Tibial nerve (tissue), 4 donors: ENCODE data around the gene PIK3AP1. TPM values are rescaled to one million over a fixed set of nuclear protein-coding genes. Genes with fewer than 3 reads are reported as not detected.
"Not testable (repeated sequence)": the region's sequence is repeated elsewhere in the genome, so short reads cannot be mapped to it uniquely, and the experiment has no call there.

Source experiments
- DNase-seq, 2 donors: peaks; one replicate each; pipeline ENCODE4 v3.0.0-alpha.2; 2019; ENCODE audit warnings: low spot score in 2 of 2
- H3K27ac ChIP-seq, 4 donors: fragments of 200-600 bp; sonication (generic) in 3 of 4; one replicate each; pipeline ENCODE4 v1.5.1; 2017 to 2019; ENCODE audit warnings: mild to moderate bottlenecking in 1 of 4
- H3K27me3 ChIP-seq, 2 donors: fragments of 200-600 bp; sonication (generic) in 1 of 2; one replicate each; pipeline versions ENCODE4 v1.5.1 to v1.6.0; 2017 to 2019
- H3K36me3 ChIP-seq, 3 donors: fragments of 200-600 bp; sonication (generic); one replicate each; pipeline ENCODE4 v1.5.1; 2018 to 2019
- H3K4me1 ChIP-seq, 4 donors: fragments of 200-600 bp; sonication (generic) in 3 of 4; one replicate each; pipeline ENCODE4 v1.5.1; 2017 to 2019
- H3K4me3 ChIP-seq, 4 donors: fragments of 200-600 bp; sonication (generic) in 3 of 4; one replicate each; pipeline ENCODE4 v1.5.1; 2017 to 2019; ENCODE audit warnings: mild to moderate bottlenecking in 1 of 4, moderate library complexity in 1 of 4
- H3K9me3 ChIP-seq, 4 donors: fragments of 200-600 bp; sonication (generic) in 3 of 4; one replicate each; pipeline ENCODE4 v1.5.1; 2017 to 2019
- CTCF ChIP-seq, 5 experiments: fragments of 200-600 bp in 3 of 5; fragments of 450-650 bp in 2 of 5; sonication (generic) in 3 of 5; IDR thresholded peaks; one replicate each; pipeline ENCODE4 v1.5.1; 2016 to 2019; ENCODE audit warnings: antibody characterized with exemption in 5 of 5, mild to moderate bottlenecking in 3 of 5, moderate library complexity in 2 of 5
- EP300 ChIP-seq, 2 donors: sonication (generic); formaldehyde crosslinking; IDR thresholded peaks; one replicate each; pipeline ENCODE4 v1.6.1; 2017; ENCODE audit warnings: antibody characterized with exemption in 2 of 2, mild to moderate bottlenecking in 1 of 2
- POLR2A ChIP-seq, 2 donors: fragments of 450-650 bp; IDR thresholded peaks; one replicate each; pipeline ENCODE4 v1.6.1; 2017; ENCODE audit warnings: antibody characterized with exemption in 2 of 2, mild to moderate bottlenecking in 2 of 2, moderate library complexity in 2 of 2
- WGBS, 2 donors: methylation state at CpG; one replicate each; pipeline ENCODE4 v1.1.5; 2018; 5-methylcytosine and 5-hydroxymethylcytosine counted together
- total RNA-seq, 4 donors: library from RNA; depleted of rRNA; stranded (reverse); fragments of >200 nt; gene quantifications; one replicate each; pipeline ENCODE4 v1.1.0, GENCODE V29; 2016

PIK3AP1 gene
- total RNA-seq, 4 donors from 2014 or later: 7.1 to 21.3 (median 14.2) TPM

- 72 to 78% methylated on average over 3 of the region's 3 CpGs for WGBS, 2 donors
- no peak overlapping the region for H3K4me3 ChIP-seq
- no peak for TF ChIP-seq CTCF (IDR thresholded peaks at IDR 0.05)
- TF ChIP-seq EP300 (IDR thresholded peaks at IDR 0.05): no peak
- TF ChIP-seq POLR2A (IDR thresholded peaks at IDR 0.05): no peak
Measured at GRCh38 chr10:96746503-96746902, 26.2 kb upstream of the PIK3AP1 start.

GRCh38 chr10:96745950-96746349, 25.6 kb upstream of the PIK3AP1 start:
- H3K27ac ChIP-seq: no peak overlapping the region
- H3K4me3 ChIP-seq: no peak overlapping the region
- H3K36me3 ChIP-seq: no peaks in the 10 kb centered on the region
- no peaks in the 10 kb centered on the region for H3K9me3 ChIP-seq
- DNase-seq: no peak
- H3K27me3 ChIP-seq: no peaks in the 10 kb centered on the region
- H3K4me1 ChIP-seq: peaks cover 0 to 7% (median 0%) of the 10 kb centered on the region in 4 donors
- TF ChIP-seq EP300 (IDR thresholded peaks at IDR 0.05) (no peak), POLR2A (IDR thresholded peaks at IDR 0.05) (no peak), CTCF (IDR thresholded peaks at IDR 0.05) (no peak)

More at GRCh38 chr10:96746503-96746902, 26.2 kb upstream of the PIK3AP1 start:
- H3K27me3 ChIP-seq: no peaks in the 10 kb centered on the region
- H3K36me3 ChIP-seq: no peaks in the 10 kb centered on the region
- peaks cover 0 to 7% (median 0%) of the 10 kb centered on the region in 4 donors for H3K4me1 ChIP-seq
- no peak for DNase-seq
- no peak overlapping the region for H3K27ac ChIP-seq
- no peaks in the 10 kb centered on the region for H3K9me3 ChIP-seq

GRCh38 chr10:96743988-96744585, 23.8 kb upstream of the PIK3AP1 start:
- no peak overlapping the region for H3K27ac ChIP-seq
- H3K27me3 ChIP-seq: no peaks in the 10 kb centered on the region
- H3K4me1 ChIP-seq: peaks cover 0 to 7% (median 0%) of the 10 kb centered on the region in 4 donors
- 63 to 67% methylated on average over 7 of the region's 7 CpGs for WGBS, 2 donors
- no peak for TF ChIP-seq CTCF (IDR thresholded peaks at IDR 0.05)
- TF ChIP-seq POLR2A (IDR thresholded peaks at IDR 0.05): no peak
- TF ChIP-seq EP300 (IDR thresholded peaks at IDR 0.05): no peak
- H3K36me3 ChIP-seq: no peaks in the 10 kb centered on the region
- DNase-seq: no peak
- H3K9me3 ChIP-seq: no peaks in the 10 kb centered on the region
- H3K4me3 ChIP-seq: no peak overlapping the region

- peak overlapping the region in 1 of 4 donors; percentile 20 for H3K27ac ChIP-seq
- H3K4me1 ChIP-seq, DNase-seq, H3K36me3 ChIP-seq, H3K27me3 ChIP-seq, H3K4me3 ChIP-seq, H3K9me3 ChIP-seq: not testable (repeated sequence)
- WGBS, 2 donors: 80 to 81% methylated on average over 6 of the region's 6 CpGs
Measured at GRCh38 chr10:96741557-96741956, 21.2 kb upstream of the PIK3AP1 start.

- no peaks in the 10 kb centered on the region for H3K36me3 ChIP-seq
- DNase-seq: peak; percentile 27 to 28
- TF ChIP-seq EP300 (IDR thresholded peaks at IDR 0.05) (peak in 1 of 2 donors; percentile 23), CTCF (IDR thresholded peaks at IDR 0.05) (no peak)
- H3K27ac ChIP-seq: peak overlapping the region in 2 of 4 donors; percentile 20 to 28
- H3K27me3 ChIP-seq: no peaks in the 10 kb centered on the region
- no peaks in the 10 kb centered on the region for H3K4me1 ChIP-seq
- no peak overlapping the region for H3K4me3 ChIP-seq
- WGBS, 2 donors: 65 to 72% methylated on average over 9 of the region's 9 CpGs
- H3K9me3 ChIP-seq: no peaks in the 10 kb centered on the region
Measured at GRCh38 chr10:96740579-96741281, 20.4 kb upstream of the PIK3AP1 start.
